Endothelial cell of umbilical vein (primary cell): Measurements from ENCODE around the gene RARA. TPM values are rescaled to one million over a fixed set of nuclear protein-coding genes. Genes with fewer than 3 reads are reported as not detected.

Source experiments
- BruUV-seq: library from RNA; stranded (reverse); fragments of 400-500 nt; replicated peaks from 2 replicates; lab custom pipeline; 2021; lab: Mats Ljungman, UMichigan
- CTCF ChIA-PET: fragments of 300-600, 350-600 bp; sonication (Branson Sonifier 250); formaldehyde crosslinking; loops from one replicate; lab custom pipeline; 2021; ENCODE audit warnings: antibody characterized with exemption, inconsistent platforms; lab: Charles Lee
- POLR2A ChIA-PET: fragments of 300-600, 350-600 bp; sonication (Branson Sonifier 250); formaldehyde crosslinking; loops from one replicate; lab custom pipeline; 2021; ENCODE audit warnings: antibody characterized with exemption, inconsistent platforms; lab: Charles Lee
- DNase-seq: peaks from one replicate; pipeline ENCODE4 v3.0.0-alpha.2; 2011; ENCODE audit warnings: low read depth, low spot score
- FAIRE-seq: peaks from 2 replicates; lab custom pipeline; 2011; peaks lifted over from hg19 to GRCh38; lab: Jason Lieb, UNC
- H2AFZ ChIP-seq: 2 replicates; pipeline ENCODE4 v1.6.0; 2012; ENCODE audit warnings: low read depth, low read length, control low read depth, inconsistent platforms
- H3K27ac ChIP-seq: 2 replicates; pipeline ENCODE4 v1.5.1; 2011; ENCODE audit warnings: low read depth, mild to moderate bottlenecking, control low read depth, low read length, moderate library complexity; ENCODE audit not compliant: insufficient read depth
- H3K27me3 ChIP-seq, 2 experiments: 2 replicates each; pipeline versions ENCODE4 v1.6.0 to v1.6.1; 2011; ENCODE audit warnings: low read length in 2 of 2, mixed read lengths in 1 of 2; ENCODE audit not compliant: control insufficient read depth in 2 of 2, insufficient read depth in 2 of 2
- H3K36me3 ChIP-seq, 2 experiments: 2 replicates in 1 of 2; 3 replicates in 1 of 2; pipeline ENCODE4 v1.5.1; 2011; ENCODE audit warnings: low read length in 2 of 2, mild to moderate bottlenecking in 1 of 2, moderate library complexity in 1 of 2; ENCODE audit not compliant: control insufficient read depth in 2 of 2, insufficient read depth in 2 of 2; ENCODE audit errors: extremely low read depth in 1 of 2
- H3K4me1 ChIP-seq: 3 replicates; pipeline ENCODE4 v1.5.1; 2011; ENCODE audit warnings: mild to moderate bottlenecking, low read length; ENCODE audit not compliant: control insufficient read depth, insufficient read depth; ENCODE audit errors: extremely low read depth
- H3K4me2 ChIP-seq: 2 replicates; pipeline ENCODE4 v1.6.1; 2011; ENCODE audit warnings: low read length, control low read depth, mixed read lengths; ENCODE audit not compliant: insufficient read depth
- H3K4me3 ChIP-seq, 3 experiments: fragments of 200-600 bp in 1 of 3; sonication (generic), shearing (Covaris generic) in 1 of 3; replicated peaks in 1 of 3; 2 replicates each; pipeline ENCODE4 v1.5.1; 2011 to 2016; ENCODE audit warnings: control low read depth in 3 of 3, low read length in 3 of 3, mild to moderate bottlenecking in 2 of 3, inconsistent platforms in 1 of 3, low read depth in 1 of 3, moderate library complexity in 1 of 3; ENCODE audit not compliant: insufficient read depth in 1 of 3
- H3K79me2 ChIP-seq: 2 replicates; pipeline ENCODE4 v1.6.0; 2012; ENCODE audit warnings: low read length, inconsistent platforms; ENCODE audit not compliant: control insufficient read depth, insufficient read depth
- H3K9ac ChIP-seq: replicated peaks from 2 replicates; pipeline ENCODE3; 2011; ENCODE audit warnings: low read length, control low read depth; ENCODE audit not compliant: insufficient read depth; ENCODE audit errors: extremely low read depth
- H3K9me1 ChIP-seq: replicated peaks from 3 replicates; pipeline ENCODE4 v1.6.0; 2011; ENCODE audit warnings: mild to moderate bottlenecking, low read length; ENCODE audit not compliant: control insufficient read depth, insufficient read depth; ENCODE audit errors: extremely low read depth
- H3K9me3 ChIP-seq: replicated peaks from 2 replicates; pipeline ENCODE4 v1.5.1; 2012; ENCODE audit warnings: low read length, inconsistent platforms; ENCODE audit not compliant: control insufficient read depth, insufficient read depth
- H4K20me1 ChIP-seq: replicated peaks from 2 replicates; pipeline ENCODE3; 2011; ENCODE audit warnings: mild to moderate bottlenecking, low read length; ENCODE audit not compliant: control insufficient read depth, insufficient read depth; ENCODE audit errors: extremely low read depth
- EZH2 ChIP-seq: IDR thresholded peaks from 2 replicates; pipeline ENCODE4 v1.6.1; 2012; ENCODE audit warnings: borderline replicate concordance, low read depth, mild to moderate bottlenecking, moderate library complexity, low read length, inconsistent platforms; ENCODE audit not compliant: severe bottlenecking
- FOS ChIP-seq: IDR thresholded peaks from 2 replicates; pipeline ENCODE4 v1.6.1; 2011; ENCODE audit warnings: mild to moderate bottlenecking, low read length, moderate library complexity, borderline replicate concordance; ENCODE audit not compliant: insufficient read depth
- GATA2 ChIP-seq: IDR thresholded peaks from 2 replicates; pipeline ENCODE4 v1.7.0; 2011; ENCODE audit warnings: low read depth, mild to moderate bottlenecking, moderate library complexity, mixed read lengths, low read length; ENCODE audit not compliant: insufficient read length, insufficient read depth
- JUN ChIP-seq: IDR thresholded peaks from 2 replicates; pipeline ENCODE4 v1.6.1; 2011; ENCODE audit warnings: borderline replicate concordance, low read depth; ENCODE audit not compliant: insufficient read length, insufficient read depth
- MYC ChIP-seq: IDR thresholded peaks from one replicate; pipeline ENCODE4 v1.6.1; 2011; ENCODE audit warnings: mild to moderate bottlenecking, low read depth, low read length
- POLR2A ChIP-seq: IDR thresholded peaks from 2 replicates; pipeline ENCODE4 v1.6.1; 2012; ENCODE audit warnings: low read depth, mild to moderate bottlenecking, control low read depth, low read length
- POLR2AphosphoS5 ChIP-seq: IDR thresholded peaks from 2 replicates; pipeline ENCODE4 v1.6.1; 2012; ENCODE audit warnings: low read depth, mild to moderate bottlenecking, control low read depth, low read length, moderate library complexity; ENCODE audit not compliant: insufficient read depth
- dilution Hi-C: fragments of 300-500 bp; cut with MboI; formaldehyde crosslinking; loops from one replicate; pipeline ENCODE4 v1.15.0; 2019; ENCODE audit warnings: low sequenced_read_pairs; ENCODE audit not compliant: extremely low pct_ligation_motif_present
- intact Hi-C: fragments of 100-400 bp; cut with micrococcal nuclease; formaldehyde crosslinking; loops from one replicate; pipeline ENCODE4 v1.10.0; 2022
- polyA plus RNA-seq, 4 experiments: library from polyadenylated mRNA; depleted of rRNA in 3 of 4; stranded (reverse) in 3 of 4; unstranded in 1 of 4; fragments of >200 nt; gene quantifications; 2 replicates each; pipeline versions ENCODE4 v1.2.1 to v1.2.3, GENCODE V29; 2011 to 2012; ENCODE audit warnings: missing spikeins in 1 of 4
- total RNA-seq: library from RNA; stranded (reverse); gene quantifications from 2 replicates; pipeline ENCODE4 v1.2.3, GENCODE V29; 2021
- TF ChIP-seq, protein P1 (sequence below), 2 donors: IDR thresholded peaks; 1 replicate in 1 of 2; 2 replicates in 1 of 2; pipeline ENCODE4 v1.5.1; 2011; ENCODE audit warnings: low read length in 2 of 2, mild to moderate bottlenecking in 2 of 2, moderate library complexity in 2 of 2, control low read depth in 1 of 2, inconsistent platforms in 1 of 2, low read depth in 1 of 2; ENCODE audit not compliant: insufficient read depth in 1 of 2; ENCODE audit errors: extremely low read depth in 1 of 2
- TF ChIP-seq, protein P2 (sequence below): IDR thresholded peaks from 2 replicates; pipeline ENCODE4 v1.6.1; 2011; ENCODE audit not compliant: insufficient read depth, insufficient read length

Gene RARA
- total and polyA plus RNA-seq, 2 donors (not counting 3 experiments of a cell fraction or from before 2014, with no cell fraction given): 11.9 to 37.8 TPM

DNA sequence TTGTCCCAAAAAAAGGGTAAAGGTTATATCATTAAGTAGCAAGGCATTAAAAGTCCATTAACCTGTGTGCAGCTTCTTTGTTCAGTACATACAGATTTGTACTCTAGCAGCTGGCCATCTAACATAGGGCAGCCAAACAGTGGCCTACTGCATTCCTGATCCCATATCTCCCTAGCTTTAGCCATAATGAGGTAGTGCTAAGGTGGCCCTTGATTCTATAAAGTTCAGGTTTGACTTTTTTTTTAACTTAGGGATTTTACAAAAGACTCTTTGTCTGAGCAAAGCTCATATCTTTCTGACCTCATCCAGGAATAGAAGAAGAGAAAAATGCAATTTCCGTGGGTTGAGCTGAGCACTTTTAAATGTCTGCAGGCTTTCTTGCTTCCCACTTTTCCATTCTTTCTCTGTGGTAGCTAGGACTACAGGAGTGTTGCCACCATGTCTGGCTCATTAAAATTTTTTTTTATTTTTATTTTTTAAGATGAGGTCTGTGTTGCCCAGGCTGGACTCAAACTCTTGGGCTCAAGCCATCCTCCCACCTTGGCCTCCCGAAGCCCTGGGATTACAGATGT is 40.8 kb upstream of the RARA start:
- Histone ChIP-seq H3K79me2 (no peaks in the 10 kb centered on the region), H3K27me3 (no peaks in the 10 kb centered on the region), H3K9ac (no peak overlapping the region), H3K9me3 (no peaks in the 10 kb centered on the region), H3K4me2 (no peak overlapping the region), H3K9me1 (no peaks in the 10 kb centered on the region), H3K4me3 (no peak overlapping the region), H3K36me3 (peaks cover 7 to 25% of the 10 kb centered on the region in 2 experiments), H4K20me1 (no peaks in the 10 kb centered on the region), H2AFZ (no peak overlapping the region), H3K27ac (no peak overlapping the region), H3K4me1 (no peaks in the 10 kb centered on the region)
- TF ChIP-seq MYC (no peak), EZH2 (no peak), JUN (no peak), POLR2A (no peak), GATA2 (no peak), POLR2AphosphoS5 (no peak), FOS (no peak)
- TF ChIP-seq, protein P1, sequence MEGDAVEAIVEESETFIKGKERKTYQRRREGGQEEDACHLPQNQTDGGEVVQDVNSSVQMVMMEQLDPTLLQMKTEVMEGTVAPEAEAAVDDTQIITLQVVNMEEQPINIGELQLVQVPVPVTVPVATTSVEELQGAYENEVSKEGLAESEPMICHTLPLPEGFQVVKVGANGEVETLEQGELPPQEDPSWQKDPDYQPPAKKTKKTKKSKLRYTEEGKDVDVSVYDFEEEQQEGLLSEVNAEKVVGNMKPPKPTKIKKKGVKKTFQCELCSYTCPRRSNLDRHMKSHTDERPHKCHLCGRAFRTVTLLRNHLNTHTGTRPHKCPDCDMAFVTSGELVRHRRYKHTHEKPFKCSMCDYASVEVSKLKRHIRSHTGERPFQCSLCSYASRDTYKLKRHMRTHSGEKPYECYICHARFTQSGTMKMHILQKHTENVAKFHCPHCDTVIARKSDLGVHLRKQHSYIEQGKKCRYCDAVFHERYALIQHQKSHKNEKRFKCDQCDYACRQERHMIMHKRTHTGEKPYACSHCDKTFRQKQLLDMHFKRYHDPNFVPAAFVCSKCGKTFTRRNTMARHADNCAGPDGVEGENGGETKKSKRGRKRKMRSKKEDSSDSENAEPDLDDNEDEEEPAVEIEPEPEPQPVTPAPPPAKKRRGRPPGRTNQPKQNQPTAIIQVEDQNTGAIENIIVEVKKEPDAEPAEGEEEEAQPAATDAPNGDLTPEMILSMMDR (IDR thresholded peaks at IDR 0.05; ENCODE audit: extremely low read depth in 1 of 2, insufficient read depth in 1 of 2, low read depth in 1 of 2, low read length in 2 of 2): no peak
- TF ChIP-seq, protein P2, sequence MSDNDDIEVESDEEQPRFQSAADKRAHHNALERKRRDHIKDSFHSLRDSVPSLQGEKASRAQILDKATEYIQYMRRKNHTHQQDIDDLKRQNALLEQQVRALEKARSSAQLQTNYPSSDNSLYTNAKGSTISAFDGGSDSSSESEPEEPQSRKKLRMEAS: no peak
- BruUV-seq: no TSS peak
- DNase-seq (no peak), FAIRE-seq (no peak)
- intact Hi-C loops (no loop called here), dilution Hi-C loops (no loop called here)
- ChIA-PET POLR2A (no interaction called here), CTCF (interaction anchor here (0.9 to 3.2 kb wide), 5 partner anchors 10 to 50 kb away, joined by 3 to 9 read pairs (median 3); no protein-coding TSS in a partner anchor)
